Middle frontal gyrus (tissue), 1 donor: ENCODE data around the gene PAQR4.

Experiments used
- DNase-seq: peaks from one replicate; pipeline ENCODE4 v3.0.0-alpha.2; 2015; ENCODE audit warnings: low spot score; ENCODE audit errors: extremely low spot score

PAQR4 gene

DNA sequence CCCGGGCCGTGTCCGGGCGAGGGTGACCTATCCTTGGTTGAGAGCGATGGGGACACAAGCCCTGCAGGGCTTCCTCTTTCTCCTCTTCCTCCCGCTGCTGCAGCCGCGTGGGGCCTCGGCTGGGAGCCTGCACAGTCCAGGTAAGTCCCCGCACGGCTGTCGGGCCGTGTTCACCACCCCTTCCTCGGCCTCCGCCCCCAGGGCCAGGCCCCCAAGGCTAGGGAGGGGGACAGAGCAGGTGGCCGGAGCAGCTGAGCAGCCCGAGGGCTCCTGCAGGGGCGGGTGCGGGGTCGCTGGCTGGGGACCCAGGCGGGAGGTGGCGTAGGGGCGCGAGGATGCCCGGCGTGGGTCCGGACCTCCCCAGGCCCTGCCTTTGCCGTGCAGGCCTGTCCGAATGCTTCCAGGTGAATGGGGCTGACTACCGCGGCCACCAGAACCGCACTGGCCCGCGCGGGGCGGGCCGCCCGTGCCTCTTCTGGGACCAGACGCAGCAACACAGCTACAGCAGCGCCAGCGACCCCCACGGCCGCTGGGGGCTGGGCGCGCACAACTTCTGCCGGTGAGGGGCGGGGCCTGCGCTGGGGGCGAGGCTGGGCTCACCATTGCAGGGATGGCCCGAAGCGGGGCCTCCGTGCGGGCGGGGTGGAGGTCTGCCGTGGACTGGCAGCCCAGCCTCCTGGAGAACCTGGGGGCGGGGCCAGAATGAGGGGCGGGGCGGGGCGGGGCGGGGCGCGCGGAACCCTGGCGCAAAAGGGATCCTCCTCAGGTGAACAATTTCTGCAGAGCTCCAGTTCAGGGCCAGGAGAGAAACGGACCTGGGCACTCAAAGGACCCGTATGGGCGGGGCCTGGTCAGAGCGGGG, 4.4 kb upstream of the PAQR4 start:
- DNase-seq, result no peak

DNA sequence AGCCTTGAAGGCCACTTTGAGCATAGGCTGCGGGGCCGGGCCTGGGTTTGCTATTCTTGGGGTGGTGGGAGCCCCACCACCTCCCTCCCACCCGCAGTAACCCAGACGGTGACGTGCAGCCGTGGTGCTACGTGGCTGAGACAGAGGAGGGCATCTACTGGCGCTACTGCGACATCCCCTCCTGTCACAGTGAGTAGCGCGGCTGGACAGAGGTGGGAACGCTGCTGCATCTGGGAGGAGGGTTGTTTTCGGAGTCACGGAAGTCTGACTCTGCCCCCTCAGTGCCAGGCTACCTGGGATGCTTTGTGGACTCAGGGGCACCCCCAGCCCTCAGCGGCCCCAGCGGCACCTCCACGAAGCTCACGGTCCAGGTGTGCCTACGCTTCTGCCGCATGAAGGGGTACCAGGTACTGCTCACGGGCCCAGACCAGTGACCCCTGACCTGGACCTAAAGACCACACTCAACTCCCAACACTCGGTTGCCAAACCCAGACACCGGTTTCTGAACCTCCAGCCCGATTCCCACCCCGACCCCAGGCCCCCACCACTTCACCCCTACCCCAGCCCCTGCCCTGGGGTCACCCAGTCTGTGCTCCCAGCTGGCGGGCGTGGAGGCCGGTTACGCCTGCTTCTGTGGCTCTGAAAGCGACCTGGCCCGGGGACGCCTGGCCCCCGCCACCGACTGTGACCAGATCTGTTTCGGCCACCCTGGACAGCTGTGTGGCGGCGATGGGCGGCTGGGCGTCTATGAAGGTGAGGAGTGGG, 2.9 kb upstream of the PAQR4 start:
- DNase-seq, result no peak

DNA sequence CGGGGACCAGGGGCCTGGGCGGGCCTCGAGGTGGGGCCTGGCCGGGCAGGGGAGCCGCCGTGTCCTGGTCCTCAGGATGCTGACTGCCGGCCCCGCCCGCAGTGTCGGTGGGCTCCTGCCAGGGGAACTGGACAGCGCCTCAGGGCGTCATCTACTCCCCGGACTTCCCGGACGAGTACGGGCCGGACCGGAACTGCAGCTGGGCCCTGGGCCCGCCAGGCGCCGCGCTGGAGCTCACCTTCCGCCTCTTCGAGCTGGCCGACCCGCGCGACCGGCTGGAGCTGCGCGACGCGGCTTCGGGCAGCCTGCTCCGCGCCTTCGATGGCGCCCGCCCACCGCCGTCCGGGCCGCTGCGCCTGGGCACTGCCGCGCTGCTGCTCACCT, 2.3 kb upstream of the PAQR4 start:
- DNase-seq, result no peak

DNA sequence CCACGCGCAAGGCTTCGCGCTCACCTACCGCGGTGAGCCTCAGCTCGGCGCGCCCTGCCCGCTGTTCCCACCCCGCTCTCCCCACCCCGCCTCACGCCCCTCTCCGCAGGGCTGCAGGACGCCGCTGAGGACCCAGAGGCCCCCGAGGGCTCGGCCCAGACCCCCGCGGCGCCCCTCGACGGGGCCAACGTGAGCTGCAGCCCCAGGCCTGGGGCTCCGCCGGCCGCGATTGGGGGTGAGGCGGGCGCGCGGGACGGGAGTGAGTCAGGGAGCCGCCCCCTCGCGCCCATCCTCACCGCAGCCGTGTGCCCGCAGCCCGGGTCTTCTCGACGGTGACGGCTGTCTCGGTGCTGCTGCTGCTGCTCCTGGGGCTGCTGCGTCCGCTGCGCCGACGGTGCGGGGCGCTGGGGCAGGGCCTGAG, 1.9 kb upstream of the PAQR4 start:
- no peak for DNase-seq

DNA sequence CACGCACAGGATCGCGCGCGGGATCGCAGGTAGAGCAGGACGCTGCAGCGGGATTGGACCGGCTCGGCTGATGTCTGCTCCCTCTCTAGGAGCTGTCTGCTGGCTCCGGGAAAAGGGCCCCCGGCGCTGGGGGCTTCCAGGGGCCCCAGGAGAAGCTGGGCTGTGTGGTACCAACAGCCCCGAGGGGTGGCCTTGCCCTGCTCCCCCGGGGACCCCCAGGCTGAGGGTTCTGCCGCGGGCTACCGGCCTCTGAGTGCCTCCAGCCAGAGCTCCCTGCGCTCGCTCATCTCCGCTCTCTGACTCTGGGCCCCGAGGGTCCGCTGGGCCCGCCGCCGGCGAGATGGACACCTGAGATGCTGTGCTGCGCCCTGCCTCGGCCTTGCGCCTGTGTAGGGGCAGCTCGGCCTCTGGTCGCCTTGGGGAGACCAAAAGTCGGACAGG, 1.4 kb upstream of the PAQR4 start:
- DNase-seq, result no peak

DNA sequence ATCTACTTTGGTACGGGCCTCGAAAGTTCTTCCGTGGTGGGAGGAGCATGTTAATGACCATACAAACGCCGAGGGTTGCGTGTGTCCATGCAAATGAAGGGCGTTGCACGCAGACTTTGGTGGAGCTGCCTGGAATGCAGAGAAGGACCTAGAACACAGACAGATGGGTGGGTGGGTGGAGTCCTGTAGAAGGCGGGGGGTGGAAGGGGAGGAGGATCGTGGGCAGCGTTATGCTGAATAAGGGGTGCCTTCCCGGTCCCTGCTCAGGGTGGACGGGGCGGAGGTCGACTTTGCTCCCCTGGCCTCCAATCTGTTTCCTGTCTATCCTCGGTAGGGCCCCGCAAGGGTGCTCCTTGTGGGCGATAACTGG, 795 bp upstream of the PAQR4 start:
- no peak for DNase-seq

DNA sequence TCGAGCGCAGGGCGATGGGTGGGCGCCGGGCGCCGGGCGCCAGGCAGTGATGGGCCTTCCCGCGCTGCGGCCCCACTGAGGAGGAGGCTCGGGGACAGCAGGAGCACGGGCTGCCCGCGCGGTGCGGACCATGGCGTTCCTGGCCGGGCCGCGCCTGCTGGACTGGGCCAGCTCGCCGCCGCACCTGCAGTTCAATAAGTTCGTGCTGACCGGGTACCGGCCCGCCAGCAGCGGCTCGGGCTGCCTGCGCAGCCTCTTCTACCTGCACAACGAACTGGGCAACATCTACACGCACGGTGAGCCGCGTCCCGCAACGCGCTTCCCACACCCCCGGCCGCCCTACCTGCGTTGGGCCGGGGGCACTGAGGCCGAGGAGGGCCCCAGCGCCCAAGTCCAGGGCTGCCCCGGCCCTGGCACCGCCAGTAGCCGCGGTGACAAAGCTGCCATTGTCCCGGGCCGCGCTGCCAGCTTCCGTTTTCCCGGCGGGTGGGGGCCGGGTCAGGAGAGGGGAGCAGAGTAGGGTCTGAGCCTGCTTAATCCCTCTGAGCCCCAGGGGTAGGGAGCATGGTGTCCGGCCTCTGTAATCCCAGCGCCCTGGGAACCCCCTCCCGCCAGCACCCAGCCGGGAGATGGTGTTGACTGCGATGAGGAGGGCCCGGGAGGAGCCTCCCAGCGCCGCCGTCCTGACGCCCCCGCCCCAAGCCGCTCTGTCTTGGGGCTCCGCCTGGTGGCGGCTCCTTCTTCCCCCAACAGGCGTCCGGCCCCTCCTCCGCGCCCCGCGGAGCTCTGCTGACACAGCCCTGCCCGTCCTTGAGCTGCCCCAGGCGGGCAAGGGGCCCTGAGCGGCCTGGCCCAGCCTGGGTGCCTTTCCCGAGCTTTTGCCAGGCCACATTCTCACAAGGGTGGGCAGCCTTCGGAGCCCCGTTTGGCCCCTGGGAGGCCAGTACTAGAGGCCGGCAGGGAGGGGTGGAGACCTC, 685 bp downstream of the PAQR4 start:
- DNase-seq, result peak; percentile 45

DNA sequence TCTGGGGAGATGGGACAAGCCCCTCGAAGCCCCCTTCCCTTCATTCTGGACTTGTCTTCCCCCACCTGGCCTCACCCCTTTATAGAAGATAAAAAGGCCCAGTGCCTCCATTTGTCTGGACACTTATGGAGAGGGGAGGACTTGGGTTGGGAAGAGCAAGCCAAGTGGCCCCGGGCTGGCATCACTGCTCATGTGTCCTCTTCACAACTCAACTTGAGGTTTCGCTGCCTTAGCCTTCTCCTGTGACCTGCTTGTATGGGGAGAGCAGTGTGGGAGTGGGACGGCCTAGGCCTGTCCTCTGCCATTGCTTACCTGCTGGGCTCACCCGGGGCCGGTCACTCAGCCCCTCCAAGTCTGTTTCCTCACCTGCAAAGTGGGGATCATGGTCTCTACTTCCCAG, 1.4 kb downstream of the PAQR4 start:
- DNase-seq, result no peak

DNA sequence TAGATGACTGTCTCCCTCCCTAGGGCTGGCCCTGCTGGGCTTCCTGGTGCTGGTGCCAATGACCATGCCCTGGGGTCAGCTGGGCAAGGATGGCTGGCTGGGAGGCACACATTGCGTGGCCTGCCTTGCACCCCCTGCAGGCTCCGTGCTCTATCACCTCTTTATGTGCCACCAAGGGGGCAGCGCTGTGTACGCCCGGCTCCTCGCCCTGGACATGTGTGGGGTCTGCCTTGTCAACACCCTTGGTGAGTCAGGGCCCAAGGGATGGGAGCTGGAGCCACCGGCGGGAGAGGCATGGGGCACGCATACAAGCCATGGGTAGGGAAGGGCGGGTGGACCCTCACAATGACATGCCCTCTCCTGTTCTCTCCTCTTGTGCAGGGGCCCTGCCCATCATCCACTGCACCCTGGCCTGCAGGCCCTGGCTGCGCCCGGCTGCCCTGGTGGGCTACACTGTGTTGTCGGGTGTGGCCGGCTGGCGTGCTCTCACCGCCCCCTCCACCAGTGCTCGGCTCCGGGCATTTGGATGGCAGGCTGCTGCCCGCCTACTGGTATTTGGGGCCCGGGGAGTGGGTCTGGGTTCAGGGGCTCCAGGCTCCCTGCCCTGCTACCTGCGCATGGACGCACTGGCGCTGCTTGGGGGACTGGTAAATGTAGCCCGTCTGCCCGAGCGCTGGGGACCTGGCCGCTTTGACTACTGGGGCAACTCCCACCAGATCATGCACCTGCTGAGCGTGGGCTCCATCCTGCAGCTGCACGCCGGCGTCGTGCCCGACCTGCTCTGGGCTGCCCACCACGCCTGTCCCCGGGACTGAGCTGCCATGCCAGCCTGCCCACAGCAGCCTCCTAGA, 2.2 kb downstream of the PAQR4 start:
- DNase-seq, result no peak

DNA sequence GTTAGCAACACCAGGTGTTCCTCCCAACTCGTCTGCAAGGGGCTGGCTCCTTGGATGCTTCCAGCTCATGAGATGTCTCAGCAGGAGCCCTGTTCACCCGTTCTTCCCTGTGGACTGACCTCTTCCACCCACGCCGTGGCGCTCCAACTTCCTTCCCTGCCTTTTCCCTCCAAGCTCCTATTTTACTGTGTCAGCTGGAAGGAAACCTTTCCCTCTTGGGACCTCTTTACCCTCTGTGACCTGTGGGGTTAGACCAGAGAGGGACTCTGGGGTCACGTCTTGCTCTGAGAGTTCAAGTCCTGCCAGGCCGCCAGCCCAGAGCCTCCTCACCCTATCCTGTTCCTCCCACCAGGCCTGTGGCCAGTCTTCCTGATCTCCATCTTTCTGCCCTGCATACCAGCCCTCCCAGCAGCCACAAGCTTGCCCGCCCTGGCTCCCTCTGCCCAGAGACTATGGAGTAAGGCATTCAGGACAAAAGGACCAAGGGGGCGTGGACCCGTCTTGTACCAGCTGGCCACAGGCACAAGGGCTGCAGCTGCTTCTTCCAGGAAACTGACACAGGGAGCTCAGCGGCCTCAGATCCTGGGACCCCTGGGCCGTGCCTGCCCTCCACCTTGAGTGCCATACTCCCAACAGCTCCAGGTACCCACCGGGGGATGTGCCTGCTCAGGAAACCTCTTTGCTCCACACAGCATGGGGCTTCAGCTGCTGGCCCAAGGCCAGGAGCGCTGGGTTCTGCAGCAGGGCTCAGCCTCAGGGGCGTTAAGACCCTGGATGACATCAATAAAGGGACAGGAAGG, 3.0 kb downstream of the PAQR4 start:
- DNase-seq, result no peak

DNA sequence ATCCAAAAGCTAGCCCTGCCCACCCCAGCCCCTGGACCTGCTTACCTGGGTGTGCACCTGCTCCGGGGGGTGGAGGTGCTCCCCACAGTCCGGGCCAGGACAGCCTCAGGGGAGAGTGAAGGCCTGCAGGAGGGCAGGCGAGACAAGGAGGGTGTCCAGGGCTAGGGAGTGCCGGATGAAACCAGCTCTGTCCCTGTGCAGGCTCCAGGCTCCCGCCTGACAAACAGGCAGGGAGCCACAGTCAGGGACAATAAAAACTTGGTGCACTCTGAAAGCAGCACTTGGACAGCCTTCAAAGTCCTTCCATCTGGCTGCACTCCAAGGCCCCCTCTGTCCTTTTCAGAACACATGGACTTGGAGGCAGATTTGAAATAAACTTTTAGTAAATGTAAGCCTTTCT, 3.9 kb downstream of the PAQR4 start:
- DNase-seq, result no peak

DNA sequence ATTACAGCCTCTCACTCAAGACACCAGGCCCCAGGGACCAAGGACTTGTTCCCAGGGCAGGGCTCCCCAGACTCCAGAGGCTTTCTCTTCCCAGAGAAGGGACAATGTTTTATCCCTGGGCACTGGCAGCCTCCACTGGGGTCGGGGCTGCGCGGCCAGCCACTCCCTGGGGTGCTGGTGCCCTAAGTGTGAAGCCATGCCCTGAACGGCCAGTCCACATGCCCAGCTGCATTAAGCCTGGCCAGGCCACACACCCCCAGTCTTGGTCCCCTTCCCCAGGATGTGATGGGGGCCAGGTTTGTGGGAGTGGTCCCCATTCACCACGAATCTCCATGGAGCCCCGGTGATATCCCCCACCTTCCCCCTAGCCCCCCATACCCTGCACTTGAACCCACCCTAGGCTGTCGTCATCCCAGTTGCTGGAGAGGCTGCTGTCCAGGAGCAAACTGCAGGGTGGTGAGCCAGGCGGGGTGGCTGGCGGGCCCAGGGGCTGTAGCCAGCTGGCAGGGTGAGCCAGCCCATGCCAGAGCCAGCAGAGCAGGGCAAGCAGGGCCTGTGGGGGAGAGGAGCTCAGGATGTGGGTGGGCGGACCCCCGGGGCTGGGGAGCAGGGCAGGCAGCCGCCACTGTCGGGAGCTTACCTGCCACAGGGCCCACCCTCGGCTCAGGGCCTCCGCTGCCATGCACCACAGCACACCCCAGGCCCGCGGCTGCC, 4.6 kb downstream of the PAQR4 start:
- no peak for DNase-seq

DNA sequence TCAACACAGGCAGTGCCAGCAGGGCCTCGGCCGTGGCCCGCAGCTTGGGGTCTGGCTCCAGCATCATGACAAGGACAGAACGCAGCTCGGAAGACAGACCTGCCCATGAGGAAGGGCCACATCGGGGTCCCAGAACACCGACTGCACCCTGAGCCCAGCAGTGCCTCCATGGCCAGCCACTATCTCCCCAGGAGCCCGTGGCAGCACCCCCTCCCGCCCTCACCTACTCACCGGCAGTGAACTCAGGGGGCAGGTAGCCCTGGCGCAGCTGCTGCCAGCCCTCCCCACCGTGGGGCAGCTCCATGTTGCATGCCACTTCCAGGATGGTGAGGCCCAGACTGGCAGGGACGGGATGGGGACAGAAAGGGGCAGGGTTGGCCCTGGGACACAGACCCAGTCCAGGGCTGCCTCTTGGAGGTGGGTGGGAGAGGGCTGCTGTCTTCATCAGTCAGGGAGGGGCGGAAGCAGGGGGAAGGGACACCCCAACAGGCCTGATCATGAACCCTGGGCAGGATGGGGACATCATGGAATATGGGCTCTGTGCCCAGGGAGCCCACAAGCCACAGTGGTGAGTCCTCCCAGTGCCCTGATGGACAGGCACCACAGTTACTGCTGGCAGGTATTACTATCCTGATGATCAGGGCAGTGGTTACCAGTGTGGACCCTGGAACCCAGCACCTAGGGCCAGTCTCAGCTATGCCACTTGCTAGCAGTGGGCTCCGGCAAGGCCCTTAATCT, 5.3 kb downstream of the PAQR4 start:
- DNase-seq, result no peak

DNA sequence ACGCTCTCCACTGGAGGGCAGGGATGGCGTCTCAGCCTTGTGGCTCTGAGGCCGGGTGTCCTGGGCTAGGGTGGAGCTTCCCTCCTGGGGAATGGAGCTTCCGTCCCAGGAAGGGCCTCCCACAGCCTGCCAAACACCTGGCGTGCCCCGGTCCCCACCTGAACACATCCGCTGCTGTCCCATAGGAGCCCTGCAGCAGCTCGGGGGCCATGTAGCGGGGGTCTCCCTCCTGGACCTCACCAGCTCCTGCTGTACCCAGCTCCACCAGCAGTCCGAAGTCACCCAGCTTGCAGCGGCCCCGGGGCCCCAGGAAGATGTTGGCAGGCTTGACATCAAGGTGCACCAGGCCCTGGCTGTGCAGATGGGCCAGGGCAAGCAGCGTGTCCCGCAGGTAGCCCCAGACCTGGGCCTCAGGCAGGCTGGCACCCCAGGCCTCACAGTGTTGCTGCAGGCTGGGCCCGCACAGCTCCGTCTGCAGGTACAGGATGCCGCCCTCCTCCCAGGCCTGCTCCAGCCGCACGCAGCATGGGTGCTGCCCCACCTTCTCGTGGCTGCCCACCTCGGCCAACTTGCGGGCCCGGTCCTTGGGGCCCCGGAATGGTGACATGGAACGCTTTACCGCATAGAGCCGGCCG, 6.1 kb downstream of the PAQR4 start:
- DNase-seq, result no peak

DNA sequence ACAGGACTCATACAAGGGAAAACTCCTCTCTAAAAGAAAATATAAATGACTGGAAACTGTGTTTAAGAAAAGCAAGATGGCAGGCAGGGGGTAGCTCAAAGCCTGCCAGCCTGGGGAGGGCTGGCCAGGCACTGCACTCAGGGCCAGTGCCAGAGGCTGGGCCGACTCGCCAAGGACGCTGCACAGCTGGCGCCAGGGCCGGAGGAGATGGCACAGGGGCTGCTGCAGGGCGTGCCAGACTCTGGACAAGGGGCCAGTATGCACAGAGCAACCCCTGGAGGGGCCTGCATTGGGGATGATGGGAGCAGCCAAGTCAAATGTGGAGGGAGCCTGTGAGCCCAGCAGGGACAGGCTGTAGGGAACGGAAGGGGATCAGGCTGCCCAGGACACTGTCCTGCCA, 7.1 kb downstream of the PAQR4 start:
- DNase-seq, result no peak

DNA sequence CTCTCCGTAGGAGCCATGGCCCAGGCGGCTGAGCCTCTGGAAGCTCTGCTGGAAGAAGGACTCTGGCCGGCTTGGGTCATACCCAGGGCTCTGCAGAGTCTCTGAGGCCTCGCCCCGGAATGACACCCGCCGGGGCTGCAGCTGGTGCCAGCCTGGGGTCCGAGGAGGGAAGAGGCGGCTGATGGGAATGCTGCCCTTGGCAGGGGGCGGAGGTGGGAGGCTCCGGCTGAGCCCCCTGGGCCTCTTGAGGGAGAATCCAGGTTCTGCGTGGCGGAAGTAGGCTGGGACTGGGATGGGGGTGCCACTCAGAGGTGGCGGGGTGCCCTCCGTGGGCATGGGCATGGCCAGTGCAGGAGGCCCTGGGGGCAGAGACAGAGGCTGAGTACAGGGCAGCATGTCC, 7.5 kb downstream of the PAQR4 start:
- DNase-seq, result no peak

DNA sequence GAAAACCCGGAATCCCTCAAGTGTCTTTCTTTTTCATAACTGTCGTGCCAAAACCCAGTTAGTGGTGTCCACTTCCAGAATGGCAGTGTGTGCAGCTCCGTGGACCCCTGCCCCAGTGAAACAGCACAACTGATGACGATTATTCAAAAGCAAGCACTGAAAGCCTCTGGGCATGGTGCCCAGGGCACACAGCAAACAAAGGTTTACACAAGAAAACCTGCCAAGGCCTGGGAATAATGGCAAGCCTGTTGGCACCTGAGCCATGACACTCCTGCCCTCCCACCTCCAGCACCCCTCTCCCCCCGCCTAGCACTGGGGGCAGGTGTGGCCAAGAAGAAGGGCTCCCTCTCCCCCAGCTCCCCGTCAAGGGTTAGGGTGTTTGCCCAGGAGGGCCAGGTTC, 8.3 kb downstream of the PAQR4 start:
- no peak for DNase-seq

DNA sequence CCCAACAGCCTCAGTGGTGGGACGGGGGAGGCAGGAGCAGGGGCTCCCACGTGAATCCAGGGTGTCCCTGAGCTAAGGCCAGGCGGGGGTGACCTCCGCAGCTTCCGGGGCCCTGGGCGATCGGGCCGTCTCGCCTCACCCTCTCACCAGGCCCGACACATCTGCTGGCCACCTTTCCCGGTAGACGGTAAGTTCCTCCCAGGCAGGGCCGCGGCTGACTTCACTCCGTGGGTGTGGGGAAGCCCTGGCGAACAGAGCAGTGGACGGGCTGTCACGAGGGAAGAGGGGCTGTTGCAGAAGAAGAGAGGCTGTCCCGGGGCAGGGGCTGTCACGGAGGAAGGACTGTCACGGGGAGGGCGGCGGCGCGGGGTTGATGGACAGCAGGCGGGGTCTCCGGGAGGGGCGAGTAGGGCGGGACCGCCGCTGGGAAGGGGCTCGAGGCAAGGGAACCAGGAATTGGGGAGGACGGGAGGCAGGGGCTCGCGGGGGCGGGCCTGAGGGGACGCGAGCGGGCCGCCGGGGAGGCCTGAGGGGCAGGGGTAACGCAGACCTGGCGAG, 10.6 kb downstream of the PAQR4 start:
- no peak for DNase-seq
